Fibroblast of skin of left quadriceps (primary cell): ENCODE measurements around the gene VWA3A.

ENCODE experiments used
- DNase-seq, 2 experiments: peaks; one replicate each; pipeline ENCODE4 v3.0.0-alpha.2; 2013; ENCODE audit warnings: low read depth in 2 of 2

Gene VWA3A

DNA sequence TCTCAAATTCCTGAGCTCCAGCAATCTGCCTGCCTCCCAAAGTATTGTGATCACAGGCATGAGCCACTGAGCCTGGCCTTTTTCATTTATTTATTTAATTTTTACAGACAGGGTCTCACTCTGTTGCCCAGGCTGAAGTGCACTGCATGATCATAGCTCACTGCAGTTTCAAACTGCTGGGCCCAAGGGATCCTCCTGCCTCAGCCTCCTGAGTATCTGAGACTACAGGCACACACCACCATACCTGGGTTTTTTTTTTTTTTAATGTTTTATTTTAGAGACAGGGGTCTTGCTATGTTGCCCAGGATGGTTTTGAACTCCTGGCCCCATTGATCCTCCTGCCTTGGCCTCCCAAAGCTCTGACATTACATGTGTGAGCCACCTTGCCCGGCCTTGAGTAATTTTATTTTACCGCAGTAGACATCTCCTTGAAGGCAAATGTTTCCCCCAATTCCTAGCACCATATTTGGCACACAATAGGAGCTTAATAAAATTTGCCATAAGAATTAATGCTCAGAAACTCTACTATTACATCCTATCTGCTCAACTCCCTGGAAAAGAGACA lies 111.8 kb downstream of the VWA3A start:
- DNase-seq: no peak

DNA sequence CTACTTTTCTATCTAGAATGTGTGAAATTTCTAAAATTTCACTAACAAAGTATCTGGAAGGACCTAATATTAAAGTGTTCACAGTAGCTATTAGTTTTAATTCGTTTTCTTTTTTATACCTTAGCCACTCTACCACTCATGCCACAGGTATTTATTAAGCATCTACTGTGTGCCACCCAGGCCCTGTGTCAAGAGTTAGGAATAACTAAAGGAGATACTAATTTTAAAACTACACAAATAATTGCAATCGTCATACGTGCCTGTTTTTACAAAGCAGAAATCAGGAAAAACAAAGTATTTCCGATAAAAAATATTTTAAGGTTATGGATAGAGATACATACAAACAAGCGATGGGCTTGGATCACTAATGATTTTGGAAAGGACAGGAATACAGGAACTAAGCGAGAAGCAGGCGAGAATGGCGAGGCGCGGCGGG lies 113.3 kb downstream of the VWA3A start:
- no peak for DNase-seq

DNA sequence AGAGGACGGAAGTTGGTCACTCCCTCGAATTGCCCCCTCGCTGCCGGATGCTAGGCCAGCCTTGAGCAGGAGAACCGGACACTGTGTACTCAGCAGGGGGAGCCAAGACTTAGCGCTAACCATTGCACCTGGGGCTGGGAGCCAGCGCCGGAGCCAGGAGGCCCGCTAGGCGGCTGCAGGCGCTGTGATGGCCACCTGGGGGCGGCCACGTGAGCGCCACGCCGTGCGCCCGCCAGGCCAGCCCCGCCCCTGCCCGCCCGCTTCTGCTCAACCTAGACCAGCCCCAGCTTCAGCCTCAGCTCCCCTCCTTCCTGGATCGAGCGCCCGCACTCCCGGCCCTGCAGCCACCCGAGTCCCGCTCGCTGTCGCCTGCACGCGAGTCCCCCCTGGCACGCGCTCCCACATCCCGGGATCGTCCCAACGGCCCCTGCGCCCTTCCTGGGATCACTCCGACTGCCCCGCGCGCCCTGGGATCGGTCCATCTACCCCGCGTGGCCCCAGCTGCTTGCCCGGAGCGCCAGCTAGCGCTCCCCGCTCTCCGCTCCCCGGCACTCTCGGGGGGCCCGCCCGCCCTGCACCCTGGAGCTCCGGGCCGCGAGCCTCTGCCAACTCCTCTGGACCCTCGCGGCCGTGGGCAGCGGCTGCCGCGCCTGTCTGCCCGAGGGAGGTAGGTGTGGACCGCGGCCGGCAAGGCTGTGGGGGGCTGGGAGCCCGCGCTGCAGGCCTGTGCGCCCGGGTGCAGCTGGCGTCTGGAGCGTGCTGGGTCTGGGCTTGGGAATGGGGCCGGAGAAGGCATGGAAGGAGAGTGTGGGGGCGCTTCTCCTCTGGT lies 113.9 kb downstream of the VWA3A start, which contains the start of gene EEF2K:
TSS of gene EEF2K (plus strand) at position 266 of the 829 bp plus-strand sequence. CDS start 19,452 bp downstream, outside the sequence.
- peak; percentile 78 to 82 for DNase-seq
